GM18498 (cell line): ENCODE measurements around the gene FAM47E.
"Not testable (repeated sequence)": the region's sequence is repeated elsewhere in the genome, so short reads cannot be mapped to it uniquely, and the experiment has no call there.

Experiments used
- ATAC-seq: cut with Tn5 transposase; IDR thresholded peaks from one replicate; pipeline ENCODE4 v1.9.1; 2021; ENCODE audit warnings: mild to moderate bottlenecking, moderate library complexity; ENCODE audit not compliant: unreplicated experiment

FAM47E gene

DNA sequence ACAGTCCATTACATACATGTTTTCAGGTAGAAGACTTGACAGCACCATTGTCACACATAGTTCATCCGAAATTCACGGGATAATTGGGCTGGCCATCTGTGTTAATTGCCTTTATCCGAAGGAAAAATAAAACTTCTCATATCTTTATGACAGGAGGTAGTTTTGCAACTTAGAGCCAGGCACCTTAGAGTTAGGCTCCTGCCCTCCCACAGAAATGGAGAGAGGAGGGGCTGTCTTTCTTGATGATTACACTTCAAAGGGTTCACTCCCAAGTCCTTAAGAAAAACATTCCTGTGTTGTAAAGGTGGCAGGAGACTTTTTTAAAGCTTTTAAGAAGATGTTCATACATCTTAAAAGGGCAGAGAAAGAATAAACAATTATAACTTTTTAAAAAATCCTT lies 27.4 kb upstream of the FAM47E start:
- ATAC-seq: no peak

- ATAC-seq: no peak
Measured at GRCh38 chr4:76226418-76226817, 25.1 kb upstream of the FAM47E start.

- ATAC-seq: no peak
Measured at GRCh38 chr4:76232681-76233080, 18.8 kb upstream of the FAM47E start.

DNA sequence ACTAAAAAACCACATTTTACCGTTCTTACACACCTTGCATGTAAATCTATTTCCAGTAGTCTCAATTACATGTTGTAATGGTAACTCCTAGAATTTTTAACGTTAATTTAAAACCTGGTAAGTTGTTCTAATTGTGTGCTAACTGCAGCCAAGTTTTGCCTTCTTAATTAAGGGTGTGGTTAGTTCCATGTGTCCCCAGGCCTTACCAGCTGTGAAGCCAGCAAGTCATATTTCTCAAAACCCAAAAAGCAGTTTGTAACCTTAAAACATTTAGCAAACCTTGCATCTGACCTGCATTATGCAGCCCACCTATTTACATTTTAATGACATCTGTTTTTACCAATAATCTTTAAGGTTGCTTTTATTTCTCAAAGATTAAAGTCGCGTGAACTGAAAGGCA lies 18.4 kb upstream of the FAM47E start:
- ATAC-seq: no peak

- no peak for ATAC-seq
Measured at GRCh38 chr4:76233529-76233928, 18.0 kb upstream of the FAM47E start.

GRCh38 chr4:76233967-76234678 lies 17.4 kb upstream of the FAM47E start:
- ATAC-seq: no peak

DNA sequence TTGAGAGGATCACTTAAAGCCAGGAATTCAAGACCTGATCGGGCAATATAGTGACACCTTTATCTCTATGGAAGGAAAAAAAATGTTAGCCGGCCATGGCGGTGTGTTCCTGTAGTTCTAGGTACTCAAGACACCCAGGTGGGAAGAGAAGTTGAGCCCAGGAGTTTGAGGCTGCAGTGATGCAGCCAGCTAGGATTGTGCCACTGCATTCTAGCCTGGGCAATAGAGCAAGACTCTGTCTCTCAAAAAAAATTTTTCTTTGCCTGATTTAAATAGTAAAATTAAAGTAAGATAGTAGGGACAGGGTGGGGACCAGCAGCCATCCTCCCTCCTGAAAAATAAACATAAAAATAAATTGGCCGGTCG lies 16.9 kb upstream of the FAM47E start:
- no peak for ATAC-seq

DNA sequence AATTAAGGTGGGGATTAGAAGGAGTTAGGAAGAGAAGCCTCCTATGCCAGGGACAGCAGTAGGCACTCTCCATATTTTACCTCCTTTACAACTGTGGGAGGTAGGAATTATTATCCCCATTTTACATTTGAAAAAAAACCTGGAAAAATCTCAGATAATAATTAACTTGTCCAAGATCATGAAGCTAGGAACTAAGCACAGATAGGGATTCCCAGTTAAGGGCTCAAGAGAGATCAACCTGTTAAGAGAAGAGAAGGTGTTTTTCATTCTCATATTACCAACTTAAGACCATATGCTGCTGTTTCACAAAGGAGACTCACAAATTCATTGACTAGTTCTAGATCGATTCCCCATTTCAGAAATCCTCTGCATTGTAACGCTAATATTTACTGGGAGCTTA lies 16.1 kb upstream of the FAM47E start:
- ATAC-seq: no peak

- ATAC-seq: no peak
Measured at GRCh38 chr4:76235915-76236314, 15.6 kb upstream of the FAM47E start.

GRCh38 chr4:76238236-76238635 lies 13.3 kb upstream of the FAM47E start:
- ATAC-seq: no peak

DNA sequence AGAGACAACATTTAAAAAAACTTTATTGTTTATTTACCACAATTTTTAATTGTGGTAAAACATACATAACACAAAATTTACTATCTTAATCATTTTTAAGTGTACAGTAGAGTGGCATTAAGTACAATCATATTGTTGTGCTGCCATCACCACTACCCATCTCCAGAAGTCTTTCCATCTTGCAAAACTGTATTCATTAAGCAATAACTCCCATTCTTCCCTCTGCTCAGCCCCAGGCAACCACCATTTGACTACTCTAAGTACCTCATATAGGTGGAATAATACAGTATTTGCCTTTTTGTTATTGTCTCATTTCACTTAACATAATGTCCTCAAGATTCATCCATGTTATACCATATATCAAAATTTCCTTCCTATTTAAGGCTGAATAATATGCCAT lies 12.8 kb upstream of the FAM47E start:
- no peak for ATAC-seq

DNA sequence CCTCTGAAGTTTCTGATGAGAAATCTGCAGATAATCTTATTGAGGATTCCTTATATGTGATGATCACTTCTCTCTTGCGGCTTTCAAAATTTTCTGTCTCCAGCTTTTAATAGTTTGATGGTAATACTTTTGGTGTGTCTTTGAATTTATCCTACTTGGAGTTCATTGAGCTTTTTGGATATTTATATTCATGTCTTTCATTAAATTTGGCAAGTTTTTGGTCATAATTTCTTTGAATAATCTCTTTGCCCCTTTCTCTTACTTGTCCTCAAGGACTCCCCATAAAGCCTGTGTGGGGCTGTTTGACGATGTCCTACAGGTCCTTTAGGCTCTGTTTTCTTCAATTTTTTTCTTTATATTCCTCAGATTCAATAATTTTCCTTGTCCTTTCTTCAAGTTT lies 11.3 kb upstream of the FAM47E start:
- no peak for ATAC-seq

- ATAC-seq: not testable (repeated sequence)
Measured at GRCh38 chr4:76243877-76244276, 7.6 kb upstream of the FAM47E start.

DNA sequence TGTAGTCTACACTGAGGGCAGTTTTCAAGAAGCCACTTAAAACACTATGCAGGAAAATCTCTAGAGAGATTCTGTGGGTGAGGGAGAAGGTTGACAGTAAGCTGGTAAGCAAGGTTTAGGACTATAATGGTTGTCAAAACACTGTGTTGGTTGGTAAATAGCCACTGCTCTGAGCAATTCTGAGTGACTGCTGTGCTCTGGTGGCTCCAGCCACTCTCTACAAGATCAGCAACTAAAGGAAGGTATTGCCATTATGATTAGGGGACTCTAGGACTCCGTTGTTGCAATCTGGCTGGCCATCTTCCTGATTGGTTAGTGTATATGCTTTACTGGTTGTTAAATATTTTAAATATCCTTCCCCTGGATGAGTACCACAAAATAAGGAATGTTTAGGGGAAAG lies 5.5 kb upstream of the FAM47E start:
- no peak for ATAC-seq

DNA sequence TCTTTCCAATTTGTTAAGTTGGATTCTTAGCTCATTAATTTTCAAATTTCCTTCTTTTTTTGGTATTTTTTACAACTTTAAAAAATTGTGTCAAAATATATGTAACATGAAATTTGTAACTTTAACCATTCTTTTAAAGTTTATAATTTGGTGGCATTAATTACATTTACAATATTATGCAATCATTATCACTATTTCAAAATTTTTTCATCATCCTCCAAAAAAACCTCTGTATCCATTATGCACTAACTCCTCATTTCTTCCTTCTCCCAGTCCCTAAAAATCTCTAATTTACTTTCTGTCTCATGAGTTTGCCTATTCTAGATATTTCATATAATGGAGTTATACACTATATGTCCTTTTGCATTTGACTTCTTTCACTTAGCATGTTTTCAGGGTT lies 4.7 kb upstream of the FAM47E start:
- no peak for ATAC-seq

DNA sequence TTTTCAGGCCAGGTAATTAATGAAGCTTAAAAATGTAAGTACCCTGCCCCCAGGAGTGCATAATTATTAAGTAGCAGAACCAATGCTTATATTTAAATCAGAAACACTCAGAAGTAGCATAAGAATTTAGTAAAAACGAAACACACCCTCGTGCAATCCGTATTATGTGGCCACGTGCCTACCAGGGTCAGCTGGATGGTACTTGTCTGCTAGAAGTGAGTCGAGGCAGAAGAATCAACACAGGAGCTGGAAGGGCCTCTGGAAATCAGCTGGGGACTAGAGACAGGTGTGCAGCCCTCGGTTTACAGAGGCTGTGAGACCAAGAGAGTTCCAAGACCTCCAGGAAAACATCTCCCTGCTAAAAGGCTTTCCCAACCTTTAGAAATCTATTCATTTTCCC lies 559 bp upstream of the FAM47E start:
- no peak for ATAC-seq

GRCh38 chr4:76252271-76252653 lies 741 bp downstream of the FAM47E start:
- no peak for ATAC-seq

- no peak for ATAC-seq
Measured at GRCh38 chr4:76253511-76253910, 2.0 kb downstream of the FAM47E start.

DNA sequence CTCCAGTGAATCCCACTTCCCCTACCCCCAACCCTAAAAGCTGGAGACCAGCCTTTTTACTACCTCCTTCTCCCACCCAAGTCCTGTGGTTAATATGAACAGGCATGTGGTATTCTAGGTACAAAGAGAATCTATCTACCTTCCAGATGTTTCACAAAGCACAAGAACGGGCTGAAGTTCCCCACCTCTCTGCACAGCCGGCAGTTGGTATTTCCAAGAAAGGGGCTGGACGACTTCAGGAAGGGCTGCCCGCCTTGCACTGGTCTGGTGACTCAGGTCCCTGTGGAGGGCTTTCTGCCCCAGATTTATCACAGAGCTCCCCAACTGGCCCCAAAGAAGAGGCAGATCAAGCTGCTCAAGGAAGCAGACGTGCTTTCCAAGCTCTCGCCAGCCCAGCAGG lies 4.5 kb downstream of the FAM47E start:
- no peak for ATAC-seq

DNA sequence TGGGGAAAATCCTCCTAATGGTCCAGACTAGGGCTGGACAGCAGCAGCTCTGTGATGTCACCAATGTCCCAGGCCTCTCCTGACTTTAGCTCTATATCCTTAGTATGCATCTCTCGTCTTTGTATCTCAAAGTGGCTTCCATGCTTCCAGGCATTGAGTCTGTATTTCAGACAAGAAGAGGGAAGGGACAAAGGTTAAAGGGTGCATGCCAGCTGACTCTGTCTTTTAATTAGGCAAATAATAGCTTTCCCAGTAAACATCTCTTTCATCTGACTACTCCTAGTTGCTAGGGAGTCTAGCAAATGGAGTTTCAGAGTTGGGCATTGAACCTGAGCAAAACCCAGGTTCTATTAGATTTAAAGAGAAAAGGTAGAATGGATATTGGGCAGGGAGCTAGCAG lies 5.4 kb downstream of the FAM47E start:
- no peak for ATAC-seq

DNA sequence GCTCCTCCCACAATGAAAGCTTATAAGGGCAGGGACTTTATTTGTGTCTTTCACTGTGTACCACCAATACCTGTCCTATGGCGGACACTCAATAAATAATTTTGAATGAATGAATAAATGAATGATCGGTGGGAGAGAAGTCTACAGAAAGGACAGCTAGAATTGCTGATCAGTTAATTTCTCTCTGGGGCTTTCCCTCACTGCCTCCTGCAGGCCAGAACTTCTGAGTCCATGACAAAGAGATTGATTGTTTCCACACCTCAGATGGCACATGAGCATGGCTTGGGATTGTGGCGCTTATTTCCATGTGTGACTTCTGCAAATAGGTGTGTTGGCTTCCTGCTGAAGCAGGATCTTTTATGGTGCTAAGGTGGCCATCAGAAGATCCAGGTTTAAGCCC lies 6.3 kb downstream of the FAM47E start:
- ATAC-seq: no peak

DNA sequence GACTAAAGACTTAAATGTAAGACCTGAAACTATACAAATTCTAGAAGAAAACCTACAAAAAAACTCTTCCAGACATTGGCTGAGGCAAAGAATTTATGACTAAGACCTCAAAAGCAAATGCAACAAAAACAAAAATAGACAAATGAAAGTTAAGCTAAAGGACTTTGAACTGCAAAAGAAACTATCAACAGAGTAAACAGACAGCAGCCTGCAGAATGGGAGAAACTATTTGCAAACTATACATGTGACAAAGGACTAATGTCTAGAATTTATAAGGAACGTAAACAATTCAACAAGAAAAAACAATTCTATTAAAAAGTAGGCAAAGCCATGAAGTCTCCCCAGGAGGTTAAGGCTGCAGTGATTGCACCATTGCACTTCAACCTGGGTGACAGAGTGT lies 9.1 kb downstream of the FAM47E start:
- no peak for ATAC-seq

DNA sequence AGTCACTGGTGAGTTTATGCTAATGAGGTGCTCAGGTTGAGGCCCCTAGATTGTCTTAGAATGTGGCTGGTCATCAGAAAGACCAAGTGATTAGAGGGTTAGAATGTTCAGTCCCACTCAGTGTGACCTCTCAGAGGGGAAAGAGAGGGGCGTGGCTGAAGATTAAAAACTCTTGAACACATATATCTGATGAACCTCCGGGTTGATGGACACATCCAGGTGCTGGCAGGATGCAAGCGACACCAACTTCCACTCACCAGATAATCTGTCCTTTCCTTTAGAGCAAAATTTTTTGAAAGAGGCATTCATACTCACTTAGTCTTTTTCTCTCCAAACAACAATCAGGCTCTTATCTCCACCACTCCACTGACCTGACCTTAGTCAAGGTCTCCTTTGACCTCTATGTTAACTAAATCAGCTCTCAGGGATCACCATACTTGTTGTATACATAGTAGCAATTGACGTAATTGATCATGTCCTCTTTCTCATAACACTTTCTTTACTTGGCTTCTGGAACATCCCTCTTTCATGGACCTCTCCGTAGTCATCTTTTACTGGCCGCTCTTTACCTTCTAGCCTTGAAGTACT lies 14.2 kb downstream of the FAM47E start:
- ATAC-seq: no peak
